ENCODE measurements around the gene HOXD12. TPM values are rescaled to one million over a fixed set of nuclear protein-coding genes. Genes with fewer than 3 reads are reported as not detected.

HOXD12 gene
- total and polyA plus RNA-seq, 8 donors: not detected

- Histone ChIP-seq H3K9me3 (peaks cover 0 to 23% (median 5%) of the 10 kb centered on the region in 4 donors), H3K27me3 (peaks cover 64 to 100% (median 97%) of the 10 kb centered on the region in 3 donors), H3K36me3 (no peaks in the 10 kb centered on the region), H3K4me3 (peak overlapping the region in 3 of 4 donors; percentile 39 to 47 (median 41)), H3K27ac (no peak overlapping the region), H3K4me1 (peaks cover 11 to 26% (median 19%) of the 10 kb centered on the region in 4 donors)
- intact Hi-C loops (cut with DNase I; ENCODE audit: low total_unique reads): loop anchor here (10.0 kb wide), 1 partner anchor 533 kb away; no protein-coding TSS in a partner anchor
- 9 to 20% (median 15%) methylated on average over 29 to 53 of the region's 53 CpGs for WGBS, 5 donors
- no peak for DNase-seq
- TF ChIP-seq, protein P1, sequence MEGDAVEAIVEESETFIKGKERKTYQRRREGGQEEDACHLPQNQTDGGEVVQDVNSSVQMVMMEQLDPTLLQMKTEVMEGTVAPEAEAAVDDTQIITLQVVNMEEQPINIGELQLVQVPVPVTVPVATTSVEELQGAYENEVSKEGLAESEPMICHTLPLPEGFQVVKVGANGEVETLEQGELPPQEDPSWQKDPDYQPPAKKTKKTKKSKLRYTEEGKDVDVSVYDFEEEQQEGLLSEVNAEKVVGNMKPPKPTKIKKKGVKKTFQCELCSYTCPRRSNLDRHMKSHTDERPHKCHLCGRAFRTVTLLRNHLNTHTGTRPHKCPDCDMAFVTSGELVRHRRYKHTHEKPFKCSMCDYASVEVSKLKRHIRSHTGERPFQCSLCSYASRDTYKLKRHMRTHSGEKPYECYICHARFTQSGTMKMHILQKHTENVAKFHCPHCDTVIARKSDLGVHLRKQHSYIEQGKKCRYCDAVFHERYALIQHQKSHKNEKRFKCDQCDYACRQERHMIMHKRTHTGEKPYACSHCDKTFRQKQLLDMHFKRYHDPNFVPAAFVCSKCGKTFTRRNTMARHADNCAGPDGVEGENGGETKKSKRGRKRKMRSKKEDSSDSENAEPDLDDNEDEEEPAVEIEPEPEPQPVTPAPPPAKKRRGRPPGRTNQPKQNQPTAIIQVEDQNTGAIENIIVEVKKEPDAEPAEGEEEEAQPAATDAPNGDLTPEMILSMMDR (IDR thresholded peaks at IDR 0.05): no peak
- no peak for TF ChIP-seq EP300 (IDR thresholded peaks at IDR 0.05)
- TF ChIP-seq POLR2AphosphoS5 (IDR thresholded peaks at IDR 0.05): no peak
- TF ChIP-seq POLR2A (IDR thresholded peaks at IDR 0.05): no peak
These were observed 21.8 kb downstream of the HOXD12 start for GRCh38 chr2:176121190-176122051.

DNA sequence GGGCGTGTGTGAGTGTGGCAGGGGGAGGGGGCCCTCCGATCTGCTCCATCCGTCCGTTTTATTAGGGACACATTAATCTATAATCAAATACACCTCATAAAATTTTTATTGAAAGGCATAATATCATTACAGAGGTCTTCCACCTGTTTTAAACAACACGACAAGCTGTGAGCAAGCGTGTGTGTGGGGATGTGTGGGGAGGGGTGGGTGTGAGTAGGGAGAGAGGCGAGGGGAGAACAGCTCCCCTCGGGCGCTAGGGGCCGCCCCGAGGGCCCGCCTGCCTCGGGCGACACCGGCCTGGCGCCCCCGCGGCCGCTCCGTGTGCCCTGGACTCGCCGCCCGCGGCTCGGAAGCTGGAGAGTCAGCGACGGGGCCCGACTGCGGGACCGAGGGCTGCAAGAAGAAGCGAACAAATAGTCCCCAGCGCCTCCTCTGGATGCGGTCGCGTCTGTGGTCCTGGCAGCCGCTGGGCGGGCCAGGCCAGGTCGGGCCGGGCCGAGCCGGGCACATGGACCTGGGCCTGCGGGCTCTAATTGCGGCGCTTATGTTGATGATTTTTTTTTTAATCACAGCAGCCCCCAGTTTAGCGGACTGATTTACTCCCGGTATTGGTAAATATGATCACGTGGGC lies 22.6 kb downstream of the HOXD12 start:
- no peak for DNase-seq
- H3K4me3 ChIP-seq: peak overlapping the region; percentile 38 to 47 (median 40)
- intact Hi-C loops (cut with DNase I; ENCODE audit: low total_unique reads): loop anchor here (10.0 kb wide), 1 partner anchor 533 kb away; no protein-coding TSS in a partner anchor
- TF ChIP-seq, protein P1 (IDR thresholded peaks at IDR 0.05): no peak
- no peak for TF ChIP-seq EP300 (IDR thresholded peaks at IDR 0.05)
- no peak for TF ChIP-seq POLR2A (IDR thresholded peaks at IDR 0.05)
- peaks cover 57 to 100% (median 95%) of the 10 kb centered on the region in 3 donors for H3K27me3 ChIP-seq
- 2 to 9% (median 7%) methylated on average over 21 to 47 of the region's 47 CpGs for WGBS, 5 donors
- H3K9me3 ChIP-seq: peaks cover 0 to 23% (median 1%) of the 10 kb centered on the region in 4 donors
- no peaks in the 10 kb centered on the region for H3K36me3 ChIP-seq
- peaks cover 11 to 28% (median 20%) of the 10 kb centered on the region in 4 donors for H3K4me1 ChIP-seq
- H3K27ac ChIP-seq: peak overlapping the region in 1 of 5 donors; percentile 66

DNA sequence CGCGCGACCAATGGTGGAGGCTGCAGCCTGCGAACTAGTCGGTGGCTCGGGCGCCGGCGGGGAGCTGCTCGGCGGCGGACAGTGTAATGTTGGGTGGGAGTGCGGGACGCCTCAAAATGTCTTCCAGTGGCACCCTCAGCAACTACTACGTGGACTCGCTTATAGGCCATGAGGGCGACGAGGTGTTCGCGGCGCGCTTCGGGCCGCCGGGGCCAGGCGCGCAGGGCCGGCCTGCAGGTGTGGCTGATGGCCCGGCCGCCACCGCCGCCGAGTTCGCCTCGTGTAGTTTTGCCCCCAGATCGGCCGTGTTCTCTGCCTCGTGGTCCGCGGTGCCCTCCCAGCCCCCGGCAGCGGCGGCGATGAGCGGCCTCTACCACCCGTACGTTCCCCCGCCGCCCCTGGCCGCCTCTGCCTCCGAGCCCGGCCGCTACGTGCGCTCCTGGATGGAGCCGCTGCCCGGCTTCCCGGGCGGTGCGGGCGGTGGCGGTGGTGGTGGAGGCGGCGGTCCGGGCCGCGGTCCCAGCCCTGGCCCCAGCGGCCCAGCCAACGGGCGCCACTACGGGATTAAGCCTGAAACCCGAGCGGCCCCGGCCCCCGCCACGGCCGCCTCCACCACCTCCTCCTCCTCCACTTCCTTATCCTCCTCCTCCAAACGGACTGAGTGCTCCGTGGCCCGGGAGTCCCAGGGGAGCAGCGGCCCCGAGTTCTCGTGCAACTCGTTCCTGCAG lies 23.3 kb downstream of the HOXD12 start, which contains the start of gene HOXD9:
Gene HOXD9 (plus strand): TSS at position 37 of the 728 bp plus-strand sequence. CDS start 50 bp downstream, at position 87.
- no peaks in the 10 kb centered on the region for H3K36me3 ChIP-seq
- peaks cover 0 to 23% (median 0%) of the 10 kb centered on the region in 4 donors for H3K9me3 ChIP-seq
- intact Hi-C loops (cut with DNase I; ENCODE audit: low total_unique reads): loop anchor here (10.0 kb wide), 1 partner anchor 532 kb away; no protein-coding TSS in a partner anchor
- H3K4me1 ChIP-seq: peaks cover 11 to 32% (median 21%) of the 10 kb centered on the region in 4 donors
- peak within 1 kb of the TSS; percentile 38 to 47 (median 40) for H3K4me3 ChIP-seq
- peak within 1 kb of the TSS in 2 of 5 donors; percentile 57 to 66 for H3K27ac ChIP-seq
- H3K27me3 ChIP-seq: peaks cover 50 to 100% (median 90%) of the 10 kb centered on the region in 3 donors
- peak in 1 of 2 donors; percentile 72 for DNase-seq
- WGBS, 5 donors: 1 to 11% (median 4%) methylated on average over 42 to 84 of the region's 84 CpGs
- no peak for TF ChIP-seq POLR2A (IDR thresholded peaks at IDR 0.05)
- TF ChIP-seq, protein P1 (IDR thresholded peaks at IDR 0.05): no peak
- TF ChIP-seq EP300 (IDR thresholded peaks at IDR 0.05): no peak
- no peak for TF ChIP-seq POLR2AphosphoS5 (IDR thresholded peaks at IDR 0.05)

Measured in stomach (tissue), 9 donors.